GM18502 (cell line): ENCODE data around the gene RARG.
"Not testable (repeated sequence)": the region's sequence is repeated elsewhere in the genome, so short reads cannot be mapped to it uniquely, and the experiment has no call there.

Source experiments
- ATAC-seq: cut with Tn5 transposase; IDR thresholded peaks from one replicate; pipeline ENCODE4 v1.9.1; 2021; ENCODE audit warnings: mild to moderate bottlenecking; ENCODE audit not compliant: unreplicated experiment, poor library complexity

Gene RARG

DNA sequence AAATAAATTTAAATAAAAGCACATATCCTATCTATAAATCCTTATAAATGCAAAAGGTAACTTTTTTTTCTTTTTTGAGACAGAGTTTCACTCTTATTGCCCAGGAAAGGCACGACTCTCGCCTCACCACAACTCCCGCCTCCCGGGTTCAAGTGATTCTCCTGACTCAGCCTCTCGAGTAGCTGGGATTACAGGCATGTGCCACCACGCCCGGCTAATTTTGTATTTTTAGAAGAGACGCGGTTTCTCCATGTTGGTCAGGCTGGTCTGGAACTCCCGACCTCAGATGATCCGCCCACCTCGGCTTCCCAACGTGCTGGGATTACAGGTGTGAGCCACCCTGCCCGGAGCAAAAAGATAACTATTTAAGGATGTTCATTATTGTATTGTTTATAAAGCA lies 53.2 kb downstream of the RARG start:
- ATAC-seq: not testable (repeated sequence)

GRCh38 chr12:53177447-53177846 lies 54.6 kb downstream of the RARG start:
- not testable (repeated sequence) for ATAC-seq

GRCh38 chr12:53176750-53177149 lies 55.3 kb downstream of the RARG start:
- no peak for ATAC-seq

DNA sequence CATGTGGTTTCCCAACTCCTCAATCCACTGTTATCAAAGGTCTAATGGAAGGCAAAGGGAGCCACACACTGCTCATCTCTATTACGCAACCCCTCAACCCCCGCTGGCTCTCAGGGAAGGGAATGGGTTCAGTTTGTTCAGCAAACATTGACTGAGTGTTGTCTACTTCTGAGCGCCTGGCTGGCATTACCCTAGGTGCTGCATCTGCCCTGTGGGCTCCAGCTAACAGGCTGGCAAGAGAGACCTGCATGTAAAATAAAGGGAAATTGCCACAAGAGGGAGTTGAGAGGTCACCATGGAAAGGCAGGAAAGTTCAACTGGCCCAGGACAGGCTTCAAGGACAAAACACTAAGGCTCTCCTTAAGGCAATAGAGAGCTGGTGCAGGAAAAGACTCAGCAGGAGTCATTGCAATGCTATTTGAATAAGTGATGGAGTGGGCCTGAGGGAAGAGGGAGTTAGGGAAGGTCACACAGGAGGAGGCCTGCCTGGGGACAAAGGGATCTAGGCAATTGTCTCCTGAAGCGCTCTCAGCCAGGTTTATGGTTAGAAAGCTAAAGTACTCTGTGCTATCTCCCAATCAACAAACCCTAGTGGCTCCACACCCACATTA lies 57.0 kb downstream of the RARG start:
- no peak for ATAC-seq

- ATAC-seq: no peak
These were observed 58.8 kb downstream of the RARG start for GRCh38 chr12:53173085-53173715.

- ATAC-seq: no peak
These were observed 59.7 kb downstream of the RARG start for GRCh38 chr12:53172352-53172751.

DNA sequence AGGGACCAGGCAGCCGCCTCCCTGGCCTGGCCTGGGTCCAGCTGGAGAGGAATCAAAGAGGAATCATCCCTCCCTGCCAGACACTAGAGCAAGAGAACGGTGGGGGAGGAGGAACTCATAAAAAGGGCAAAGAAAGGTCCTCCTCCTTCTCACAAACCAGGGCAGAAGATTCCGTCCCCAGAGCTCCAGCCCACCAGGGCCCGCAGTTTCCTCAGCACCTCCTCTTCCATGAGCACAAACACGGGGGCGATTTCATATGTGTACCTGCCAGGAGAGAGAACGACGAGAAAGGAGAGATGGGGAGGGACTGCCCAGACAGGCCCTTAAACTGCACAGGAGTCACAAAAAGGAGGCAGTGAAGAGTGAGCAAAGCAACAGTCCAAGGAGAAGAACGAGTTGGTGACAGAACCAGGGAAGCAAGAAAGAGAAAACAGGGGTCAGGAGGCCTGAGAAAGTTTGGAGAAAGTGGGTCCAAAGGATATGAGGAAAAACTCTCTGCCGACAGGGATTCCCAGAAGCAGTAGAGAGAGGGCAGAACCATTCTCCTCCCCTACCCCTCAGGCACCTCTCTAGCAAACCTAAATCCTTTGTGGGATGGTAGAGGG lies 60.2 kb downstream of the RARG start:
- ATAC-seq: no peak

- ATAC-seq: no peak
These were observed 60.9 kb downstream of the RARG start for GRCh38 chr12:53170876-53171724.

DNA sequence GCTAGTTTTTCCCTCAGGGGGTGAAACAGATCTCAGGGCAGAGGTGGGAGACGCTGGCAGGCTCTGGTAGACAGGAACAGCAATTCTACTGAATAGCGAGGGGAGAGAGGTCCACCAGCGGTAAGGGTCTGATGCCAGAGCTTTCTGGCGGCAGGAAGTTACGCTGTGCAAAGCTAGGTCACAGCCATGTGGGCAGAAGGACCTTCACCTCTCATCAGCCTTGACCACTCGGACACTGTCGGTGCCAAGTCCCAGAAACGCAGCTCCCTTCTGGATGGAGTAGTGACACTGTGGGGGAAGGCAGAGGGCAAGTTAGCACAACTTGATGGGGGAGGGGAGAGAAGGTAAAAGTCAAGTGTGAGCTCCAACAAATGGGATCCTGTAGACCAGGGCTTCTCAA lies 61.8 kb downstream of the RARG start:
- ATAC-seq: no peak

- no peak for ATAC-seq
These were observed 62.4 kb downstream of the RARG start for GRCh38 chr12:53169644-53170043.

- no peak for ATAC-seq
These were observed 65.2 kb downstream of the RARG start for GRCh38 chr12:53166837-53167236.

- ATAC-seq: not testable (repeated sequence)
These were observed 69.0 kb downstream of the RARG start for GRCh38 chr12:53163008-53163407.

DNA sequence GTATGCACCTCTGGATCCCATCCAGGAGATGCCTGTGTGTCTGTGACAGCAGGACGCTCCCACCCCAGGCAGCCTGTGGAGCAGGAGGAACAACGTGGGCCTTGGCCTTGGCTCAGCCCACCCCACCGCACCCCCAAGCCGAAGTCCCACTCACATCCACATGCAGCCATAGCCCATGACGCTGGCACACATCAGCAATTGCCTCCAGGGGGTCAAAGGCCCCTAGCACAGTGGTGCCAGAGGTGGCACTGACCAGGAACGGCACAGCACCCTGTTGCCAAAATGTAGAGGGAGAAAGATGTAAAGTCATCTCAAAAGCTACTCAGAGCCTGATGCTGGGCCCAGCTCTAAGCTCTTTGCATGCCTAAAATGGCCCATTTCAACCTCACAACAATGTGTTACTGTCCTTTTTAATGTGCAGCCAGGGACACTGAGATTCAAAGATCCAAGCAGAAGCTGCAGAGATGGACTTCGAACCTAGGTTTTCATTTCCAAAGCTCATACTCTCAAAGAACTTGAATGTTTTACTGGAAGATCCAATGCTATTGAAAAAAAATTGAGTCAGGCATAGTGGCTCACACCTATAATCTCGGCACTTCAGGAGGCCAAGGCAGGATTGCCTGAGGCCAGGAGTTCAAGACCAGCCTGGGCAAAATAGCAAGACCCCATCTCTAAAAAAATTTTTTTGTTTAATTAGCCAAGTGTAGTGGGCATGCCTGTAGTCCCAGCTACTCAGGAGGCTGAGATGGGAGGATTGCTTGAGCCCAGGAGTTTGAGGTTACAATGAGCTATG lies 70.7 kb downstream of the RARG start:
- ATAC-seq: no peak

DNA sequence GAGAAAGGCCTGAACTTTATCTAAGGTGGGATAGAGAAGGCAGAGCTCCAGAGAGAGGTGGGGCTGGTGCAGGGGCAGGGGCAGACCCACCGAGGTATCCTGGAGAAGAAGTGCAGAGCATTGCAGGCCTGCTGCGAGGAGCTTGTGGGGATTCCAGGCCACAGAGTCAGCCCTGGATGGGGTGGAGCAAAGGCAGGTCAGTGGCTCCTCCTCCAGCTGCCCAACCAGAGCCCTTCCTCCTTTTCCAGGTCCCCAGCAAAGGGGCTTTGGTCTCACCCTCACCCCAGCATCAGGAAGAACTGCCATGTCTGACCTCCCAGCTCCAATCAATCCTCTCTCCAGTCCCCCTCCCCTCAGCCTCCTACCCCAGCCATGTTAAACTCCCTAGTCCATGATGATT lies 71.3 kb downstream of the RARG start:
- ATAC-seq: no peak
